Neutrophil (primary cell): Measurements from ENCODE around the gene C1orf167.

Experiments used
- H3K27ac ChIP-seq: fragments of 200-600 bp; sonication (generic); 2 replicates; pipeline ENCODE4 v1.5.1; 2016; ENCODE audit warnings: mild to moderate bottlenecking, moderate library complexity
- H3K27me3 ChIP-seq: fragments of 200-600 bp; sonication (generic); 2 replicates; pipeline ENCODE4 v1.6.0; 2016; ENCODE audit warnings: mild to moderate bottlenecking
- H3K36me3 ChIP-seq: fragments of 200-600 bp; sonication (generic); 2 replicates; pipeline ENCODE4 v1.5.1; 2017
- H3K4me1 ChIP-seq, 2 experiments: fragments of 200-600 bp in 1 of 2; sonication (generic) in 1 of 2; 1 replicate in 1 of 2; 2 replicates in 1 of 2; pipeline versions ENCODE4 v1.5.1 to v1.6.1; 2013 to 2016; ENCODE audit warnings: low read depth in 1 of 2, low read length in 1 of 2, mild to moderate bottlenecking in 1 of 2, moderate library complexity in 1 of 2; ENCODE audit not compliant: control insufficient read depth in 1 of 2, insufficient read depth in 1 of 2
- H3K4me3 ChIP-seq, 2 experiments: fragments of 200-600 bp in 1 of 2; sonication (generic) in 1 of 2; 1 replicate in 1 of 2; 2 replicates in 1 of 2; pipeline ENCODE4 v1.5.1; 2013 to 2016; ENCODE audit warnings: low read depth in 1 of 2, low read length in 1 of 2, mild to moderate bottlenecking in 1 of 2, moderate library complexity in 1 of 2
- H3K9me3 ChIP-seq: fragments of 200-600 bp; sonication (generic); 2 replicates; pipeline ENCODE4 v1.5.1; 2016
- CTCF ChIP-seq: fragments of 200-600 bp; sonication (generic); IDR thresholded peaks from 2 replicates; pipeline ENCODE4 v1.5.1; 2016; ENCODE audit warnings: antibody characterized with exemption

C1orf167 gene

GRCh38 chr1:11796036-11796828 lies 34.2 kb downstream of the C1orf167 start:
- no peak for TF ChIP-seq CTCF
- H3K27ac ChIP-seq, result no peak overlapping the region

GRCh38 chr1:11797525-11798216 lies 35.7 kb downstream of the C1orf167 start:
- H3K9me3 ChIP-seq, result no peaks in the 10 kb centered on the region

More at GRCh38 chr1:11796036-11796828, 34.2 kb downstream of the C1orf167 start:
- no peaks in the 10 kb centered on the region for H3K9me3 ChIP-seq
- H3K36me3 ChIP-seq, result peaks cover 85% of the 10 kb centered on the region
- H3K4me1 ChIP-seq, result no peaks in the 10 kb centered on the region
- no peaks in the 10 kb centered on the region for H3K27me3 ChIP-seq
- H3K4me3 ChIP-seq, result no peak overlapping the region

GRCh38 chr1:11799099-11799498 lies 37.1 kb downstream of the C1orf167 start:
- peaks cover 16 to 22% of the 10 kb centered on the region in 2 experiments for H3K4me1 ChIP-seq

More at GRCh38 chr1:11797525-11798216, 35.7 kb downstream of the C1orf167 start:
- Histone ChIP-seq H3K4me3 (no peak overlapping the region), H3K36me3 (peaks cover 75% of the 10 kb centered on the region), H3K27me3 (no peaks in the 10 kb centered on the region), H3K4me1 (peaks cover 1 to 8% of the 10 kb centered on the region in 2 experiments), H3K27ac (no peak overlapping the region)
- TF ChIP-seq CTCF, result no peak

GRCh38 chr1:11799896-11800295 lies 37.9 kb downstream of the C1orf167 start:
- TF ChIP-seq CTCF, result no peak
- Histone ChIP-seq H3K27me3 (no peaks in the 10 kb centered on the region), H3K27ac (no peak overlapping the region), H3K36me3 (peaks cover 54% of the 10 kb centered on the region), H3K4me1 (peaks cover 24 to 29% of the 10 kb centered on the region in 2 experiments), H3K9me3 (no peaks in the 10 kb centered on the region), H3K4me3 (no peak overlapping the region)

More at GRCh38 chr1:11799099-11799498, 37.1 kb downstream of the C1orf167 start:
- Histone ChIP-seq H3K9me3 (no peaks in the 10 kb centered on the region), H3K27me3 (no peaks in the 10 kb centered on the region), H3K27ac (no peak overlapping the region), H3K4me3 (no peak overlapping the region), H3K36me3 (peaks cover 62% of the 10 kb centered on the region)
- TF ChIP-seq CTCF, result no peak

GRCh38 chr1:11800391-11800755 lies 38.4 kb downstream of the C1orf167 start:
- TF ChIP-seq CTCF, result no peak
- Histone ChIP-seq H3K9me3 (no peaks in the 10 kb centered on the region), H3K4me1 (peaks cover 28 to 34% of the 10 kb centered on the region in 2 experiments), H3K27ac (no peak overlapping the region), H3K36me3 (peaks cover 50% of the 10 kb centered on the region), H3K27me3 (no peaks in the 10 kb centered on the region), H3K4me3 (no peak overlapping the region)
